ENCODE measurements around the gene MTHFD1L.

GRCh38 chr6:151063352-151063751 lies 197.8 kb downstream of the MTHFD1L start:
- TF ChIP-seq POLR2A (IDR thresholded peaks at IDR 0.05) = no peak
- no peak for TF ChIP-seq CTCF (IDR thresholded peaks at IDR 0.05 in 8 of 11, conservative IDR thresholded peaks at IDR 0.05 in 3 of 11)
- TF ChIP-seq POLR2AphosphoS5 (IDR thresholded peaks at IDR 0.05) = no peak
